EH (cell line): ENCODE data around the gene KYNU.
"Not testable (repeated sequence)": the region's sequence is repeated elsewhere in the genome, so short reads cannot be mapped to it uniquely, and the experiment has no call there.

Source experiments
- DNase-seq: peaks from one replicate; pipeline ENCODE4 v3.0.0-alpha.2; 2015; ENCODE audit warnings: low read depth

The KYNU gene

GRCh38 chr2:142915502-142915901, 38.0 kb downstream of the KYNU start:
- DNase-seq, result peak; percentile 12

GRCh38 chr2:142918624-142919023, 41.2 kb downstream of the KYNU start:
- DNase-seq, result no peak

GRCh38 chr2:142920571-142920970, 43.1 kb downstream of the KYNU start:
- DNase-seq, result no peak

GRCh38 chr2:142926445-142926844, 49.0 kb downstream of the KYNU start:
- DNase-seq, result no peak

- no peak for DNase-seq
Observed at GRCh38 chr2:142930835-142931398, 53.5 kb downstream of the KYNU start.

- DNase-seq, result no peak
Observed at GRCh38 chr2:142933916-142934315, 56.5 kb downstream of the KYNU start.

- DNase-seq, result no peak
Observed at GRCh38 chr2:142935563-142936089, 58.2 kb downstream of the KYNU start.

GRCh38 chr2:142936629-142937028, 59.2 kb downstream of the KYNU start:
- DNase-seq, result no peak

GRCh38 chr2:142937347-142937746, 59.9 kb downstream of the KYNU start:
- peak; percentile 16 for DNase-seq

GRCh38 chr2:142938240-142938639, 60.8 kb downstream of the KYNU start:
- no peak for DNase-seq

- DNase-seq, result no peak
Observed at GRCh38 chr2:142940606-142941223, 63.3 kb downstream of the KYNU start.

GRCh38 chr2:142942690-142943089, 65.2 kb downstream of the KYNU start:
- no peak for DNase-seq

GRCh38 chr2:142944264-142944663, 66.8 kb downstream of the KYNU start:
- DNase-seq, result peak; percentile 75

GRCh38 chr2:142944721-142945120, 67.3 kb downstream of the KYNU start:
- DNase-seq, result peak; percentile 58

GRCh38 chr2:142946941-142947340, 69.5 kb downstream of the KYNU start:
- DNase-seq, result no peak

- DNase-seq, result not testable (repeated sequence)
Observed at GRCh38 chr2:142948723-142949122, 71.3 kb downstream of the KYNU start.

GRCh38 chr2:142950323-142950722, 72.9 kb downstream of the KYNU start:
- DNase-seq, result not testable (repeated sequence)

GRCh38 chr2:142951190-142952007, 73.9 kb downstream of the KYNU start:
- DNase-seq, result no peak

- DNase-seq, result no peak
Observed at GRCh38 chr2:142952018-142952417, 74.6 kb downstream of the KYNU start.

GRCh38 chr2:142952793-142953494, 75.5 kb downstream of the KYNU start:
- DNase-seq, result peak; percentile 28

- peak; percentile 22 for DNase-seq
Observed at GRCh38 chr2:142954493-142954892, 77.0 kb downstream of the KYNU start.

- DNase-seq, result no peak
Observed at GRCh38 chr2:142957144-142957543, 79.7 kb downstream of the KYNU start.
